Keratinocyte (primary cell): Measurements from ENCODE around the gene SFTPB.

Experiments
- CTCF ChIP-seq, 3 experiments: IDR thresholded peaks in 1 of 3; conservative IDR thresholded peaks in 1 of 3; optimal IDR thresholded peaks in 1 of 3; 2 replicates in 2 of 3; 3 replicates in 1 of 3; pipeline versions ENCODE3 to v1.5.1; 2011; ENCODE audit warnings: low read length in 3 of 3, mild to moderate bottlenecking in 3 of 3, moderate library complexity in 2 of 3, control low read depth in 1 of 3, inconsistent platforms in 1 of 3; ENCODE audit not compliant: insufficient read depth in 2 of 3; ENCODE audit errors: extremely low read depth in 1 of 3
- EZH2 ChIP-seq: IDR thresholded peaks from one replicate; pipeline ENCODE4 v1.6.1; 2012; ENCODE audit warnings: inconsistent platforms, mild to moderate bottlenecking, low read length, moderate library complexity

- no peak for TF ChIP-seq CTCF (optimal IDR thresholded peaks at IDR 0.05 in 1 of 3, IDR thresholded peaks at IDR 0.05 in 1 of 3, conservative IDR thresholded peaks at IDR 0.05 in 1 of 3; ENCODE audit: extremely low read depth in 1 of 3, insufficient read depth in 2 of 3, low read length in 3 of 3)
- TF ChIP-seq EZH2 = no peak
Observed at GRCh38 chr2:85697716-85698115, 29.7 kb upstream of the SFTPB start.
